Osteocyte (in vitro differentiated cells): ENCODE results near the gene ATP11B. TPM values are rescaled to one million over a fixed set of nuclear protein-coding genes. Genes with fewer than 3 reads are reported as not detected.

Experiments used
- DNase-seq: peaks from one replicate; pipeline ENCODE4 v3.0.0; 2021; ENCODE audit warnings: mixed read lengths; ENCODE audit not compliant: unreplicated experiment; ENCODE audit errors: extremely low spot score
- H3K27ac Mint-ChIP-seq: one replicate; pipeline ENCODE4 v1.8.0; 2021; ENCODE audit warnings: mild to moderate bottlenecking, mixed read lengths; ENCODE audit not compliant: unreplicated experiment
- H3K27me3 Mint-ChIP-seq: one replicate; pipeline ENCODE4 v1.8.0; 2021; ENCODE audit warnings: mixed read lengths; ENCODE audit not compliant: unreplicated experiment
- H3K36me3 Mint-ChIP-seq: one replicate; pipeline ENCODE4 v1.8.0; 2021; ENCODE audit warnings: mixed read lengths; ENCODE audit not compliant: unreplicated experiment
- H3K4me1 Mint-ChIP-seq: one replicate; pipeline ENCODE4 v1.8.0; 2021; ENCODE audit warnings: mixed read lengths; ENCODE audit not compliant: unreplicated experiment
- H3K4me3 Mint-ChIP-seq: one replicate; pipeline ENCODE4 v1.8.0; 2021; ENCODE audit warnings: mild to moderate bottlenecking, moderate library complexity, mixed read lengths; ENCODE audit not compliant: unreplicated experiment
- H3K9me3 Mint-ChIP-seq: one replicate; pipeline ENCODE4 v1.8.0; 2021; ENCODE audit warnings: mixed read lengths; ENCODE audit not compliant: unreplicated experiment
- CTCF ChIP-seq: fragments of 200-600 bp; sonication (generic); IDR thresholded peaks from 2 replicates; pipeline ENCODE4 v1.5.0; 2021; ENCODE audit warnings: antibody characterized with exemption, mild to moderate bottlenecking, moderate library complexity
- total RNA-seq: library from RNA; stranded (reverse); gene quantifications from 2 replicates; pipeline ENCODE4 v1.2.1, GENCODE V29; 2021

ATP11B gene
- total RNA-seq, 1 donor from 2014 or later: 69.2 TPM

GRCh38 chr3:182809531-182809930 is 16.2 kb downstream of the ATP11B start:
- no peak for DNase-seq
- Mint-ChIP-seq H3K27ac (no peak overlapping the region), H3K9me3 (no peaks in the 10 kb centered on the region), H3K4me1 (peaks cover 22% of the 10 kb centered on the region), H3K36me3 (no peaks in the 10 kb centered on the region), H3K4me3 (no peak overlapping the region), H3K27me3 (no peaks in the 10 kb centered on the region)
- TF ChIP-seq CTCF: no peak

DNA sequence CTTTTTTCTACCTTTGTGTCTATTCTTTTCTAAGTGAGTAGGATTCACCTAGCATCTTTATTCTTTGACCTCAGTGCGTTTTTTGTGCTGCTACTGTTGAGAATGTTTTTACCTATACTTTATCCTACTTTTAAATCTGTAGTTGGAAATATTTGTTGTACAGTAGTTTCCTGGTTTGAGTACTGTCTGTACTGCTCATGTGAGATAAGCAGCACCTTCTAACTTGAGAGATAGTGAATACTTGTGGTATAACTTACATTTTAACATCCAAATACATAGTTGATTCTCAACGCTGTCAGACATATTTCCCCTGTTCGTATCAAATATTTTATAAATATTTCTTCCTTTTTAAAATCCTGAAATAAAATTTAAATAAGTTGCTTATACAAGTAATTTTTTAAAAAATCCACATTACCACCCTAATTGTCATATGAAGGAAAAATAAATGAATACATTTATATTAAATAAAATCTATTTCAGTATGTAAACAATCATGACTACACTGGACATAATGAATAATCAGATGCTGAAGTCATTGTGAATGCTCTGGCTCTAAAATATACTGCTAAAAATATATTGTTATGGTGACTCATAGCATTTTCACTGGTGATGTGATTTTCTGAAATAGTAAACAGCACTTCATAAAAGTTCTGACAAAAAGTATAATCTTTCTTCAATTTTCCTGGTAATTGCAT is 17.4 kb downstream of the ATP11B start:
- no peaks in the 10 kb centered on the region for H3K27me3 Mint-ChIP-seq
- no peaks in the 10 kb centered on the region for H3K9me3 Mint-ChIP-seq
- H3K4me1 Mint-ChIP-seq: peaks cover 31% of the 10 kb centered on the region
- no peak overlapping the region for H3K27ac Mint-ChIP-seq
- no peaks in the 10 kb centered on the region for H3K36me3 Mint-ChIP-seq
- no peak for DNase-seq
- TF ChIP-seq CTCF: no peak
- H3K4me3 Mint-ChIP-seq: no peak overlapping the region

GRCh38 chr3:182811269-182811596 is 17.9 kb downstream of the ATP11B start:
- no peak for TF ChIP-seq CTCF
- peaks cover 31% of the 10 kb centered on the region for H3K4me1 Mint-ChIP-seq
- H3K9me3 Mint-ChIP-seq: no peaks in the 10 kb centered on the region
- H3K4me3 Mint-ChIP-seq: no peak overlapping the region
- no peaks in the 10 kb centered on the region for H3K36me3 Mint-ChIP-seq
- H3K27me3 Mint-ChIP-seq: no peaks in the 10 kb centered on the region
- DNase-seq: no peak
- H3K27ac Mint-ChIP-seq: no peak overlapping the region

DNA sequence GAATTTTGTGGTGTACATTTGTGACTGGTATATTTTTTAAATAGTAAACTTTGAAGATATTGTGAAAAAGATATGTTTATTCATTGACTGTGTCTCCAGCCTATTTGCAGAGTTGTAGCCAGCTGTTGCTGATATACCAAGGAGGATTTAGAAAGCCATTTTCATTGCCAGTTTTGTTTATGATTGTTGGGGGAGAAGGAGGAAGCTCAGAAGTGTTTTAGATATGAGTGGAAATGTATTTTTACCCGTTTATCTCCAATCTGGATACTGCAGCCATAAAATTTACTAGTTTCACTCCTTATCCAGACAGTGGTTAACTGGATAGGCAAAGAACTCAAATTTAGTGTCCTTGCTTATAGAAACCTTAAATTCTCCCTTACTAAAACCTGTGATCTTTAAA is 18.8 kb downstream of the ATP11B start:
- no peaks in the 10 kb centered on the region for H3K9me3 Mint-ChIP-seq
- peaks cover 28% of the 10 kb centered on the region for H3K4me1 Mint-ChIP-seq
- H3K27me3 Mint-ChIP-seq: no peaks in the 10 kb centered on the region
- DNase-seq: no peak
- no peak overlapping the region for H3K27ac Mint-ChIP-seq
- no peaks in the 10 kb centered on the region for H3K36me3 Mint-ChIP-seq
- no peak overlapping the region for H3K4me3 Mint-ChIP-seq
- TF ChIP-seq CTCF: no peak

DNA sequence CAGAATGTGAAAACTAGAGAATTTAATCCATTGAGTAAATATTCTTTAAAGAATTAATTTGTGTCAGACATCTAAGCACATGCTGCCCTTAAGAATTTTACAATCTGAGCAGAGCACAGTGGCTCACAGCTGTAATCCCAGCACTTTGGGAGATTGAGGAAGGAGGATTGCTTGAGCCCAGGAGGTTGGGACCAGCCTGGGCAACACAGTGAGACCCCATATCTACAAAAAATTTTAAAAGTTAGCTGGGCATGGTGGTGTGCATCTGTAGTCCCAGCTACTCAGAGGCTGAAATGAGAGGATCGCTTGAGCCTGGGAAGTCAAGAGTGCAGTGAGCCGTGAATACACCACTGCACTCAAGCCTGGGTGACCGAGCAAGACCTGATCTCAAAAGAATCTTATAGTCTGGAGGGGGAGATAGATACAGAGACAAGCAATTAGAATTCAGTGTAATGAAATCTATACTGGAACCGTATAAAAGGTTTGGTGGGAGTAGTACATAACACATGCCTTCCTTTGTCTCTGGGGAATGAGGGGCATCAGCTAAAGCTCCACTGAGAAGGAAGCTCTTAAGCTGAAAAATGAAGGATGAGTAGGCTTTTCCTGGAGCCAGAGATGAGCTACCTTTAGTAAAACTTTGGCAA is 21.2 kb downstream of the ATP11B start:
- no peak overlapping the region for H3K27ac Mint-ChIP-seq

More for the DNA sequence above, 21.2 kb downstream of the ATP11B start:
- Mint-ChIP-seq H3K27me3 (no peaks in the 10 kb centered on the region), H3K9me3 (no peaks in the 10 kb centered on the region), H3K4me3 (no peak overlapping the region), H3K36me3 (no peaks in the 10 kb centered on the region), H3K4me1 (peaks cover 17% of the 10 kb centered on the region)
- DNase-seq: no peak
- no peak for TF ChIP-seq CTCF
